Heart left ventricle (tissue), 13 donors: Measurements from ENCODE around the gene CGRRF1.

Experiments
- POLR2A ChIP-seq, 2 donors: fragments of 450-650 bp; IDR thresholded peaks; one replicate each; pipeline ENCODE4 v1.6.1; 2017; ENCODE audit warnings: antibody characterized with exemption in 2 of 2, mild to moderate bottlenecking in 2 of 2, moderate library complexity in 2 of 2
- TF ChIP-seq, protein P1 (sequence below), 12 donors: fragments of 200-600 bp; sonication (generic) in 4 of 12; IDR thresholded peaks; one replicate each; pipeline versions ENCODE4 v1.5.0 to v1.8.0; 2018 to 2022; ENCODE audit warnings: antibody characterized with exemption in 12 of 12, mild to moderate bottlenecking in 5 of 12
- donor health status: ischemic (EF 13 %, LVEDD 7.1; RV severe dilation, severe dysfunction).
- donor health status: DM: no; HTN: yes; CAD: no.
- donor health status: DM: no; HTN: no; CAD: no.
- donor health status: ischemic (EF 25% LVEDD 6.9; RV normal size, moderate dysfunction).
- donor health status: ischemic (EF 25% LVEDD 5.7; RV mildly dilated, moderate dysfunction).
- donor health status: ischemic (EF 35%, LVEDD 5.7; RV mildly dilated, moderate dysfunction).
- donor health status: nonischemic (EF 11% LVEDD 7.7; RV severe dilation, severe dysfunction).
- donor health status: DM: yes; HTN: yes; CAD: no.
- donor health status: PGD.
- donor health status: ischemic (EF 29% LVEDD 5.4; RV normal size, mild dysfunction).
- donor health status: nonischemic (EF 23%, LVEDD 6.1; RV moderate dilation, normal function).

GRCh38 chr14:54584097-54584496 is 74.4 kb downstream of the CGRRF1 start:
- TF ChIP-seq POLR2A (IDR thresholded peaks at IDR 0.05), result no peak
- TF ChIP-seq, protein P1, sequence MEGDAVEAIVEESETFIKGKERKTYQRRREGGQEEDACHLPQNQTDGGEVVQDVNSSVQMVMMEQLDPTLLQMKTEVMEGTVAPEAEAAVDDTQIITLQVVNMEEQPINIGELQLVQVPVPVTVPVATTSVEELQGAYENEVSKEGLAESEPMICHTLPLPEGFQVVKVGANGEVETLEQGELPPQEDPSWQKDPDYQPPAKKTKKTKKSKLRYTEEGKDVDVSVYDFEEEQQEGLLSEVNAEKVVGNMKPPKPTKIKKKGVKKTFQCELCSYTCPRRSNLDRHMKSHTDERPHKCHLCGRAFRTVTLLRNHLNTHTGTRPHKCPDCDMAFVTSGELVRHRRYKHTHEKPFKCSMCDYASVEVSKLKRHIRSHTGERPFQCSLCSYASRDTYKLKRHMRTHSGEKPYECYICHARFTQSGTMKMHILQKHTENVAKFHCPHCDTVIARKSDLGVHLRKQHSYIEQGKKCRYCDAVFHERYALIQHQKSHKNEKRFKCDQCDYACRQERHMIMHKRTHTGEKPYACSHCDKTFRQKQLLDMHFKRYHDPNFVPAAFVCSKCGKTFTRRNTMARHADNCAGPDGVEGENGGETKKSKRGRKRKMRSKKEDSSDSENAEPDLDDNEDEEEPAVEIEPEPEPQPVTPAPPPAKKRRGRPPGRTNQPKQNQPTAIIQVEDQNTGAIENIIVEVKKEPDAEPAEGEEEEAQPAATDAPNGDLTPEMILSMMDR (IDR thresholded peaks at IDR 0.05), result no peak
